NCI-H1105 (cell line): ENCODE data around the gene PACS2.
"Not testable (repeated sequence)": the region's sequence is repeated elsewhere in the genome, so short reads cannot be mapped to it uniquely, and the experiment has no call there.

Experiments used
- DNase-seq: peaks from one replicate; lab custom pipeline; 2025; lab: John Stamatoyannopoulos, UW

Gene PACS2

DNA sequence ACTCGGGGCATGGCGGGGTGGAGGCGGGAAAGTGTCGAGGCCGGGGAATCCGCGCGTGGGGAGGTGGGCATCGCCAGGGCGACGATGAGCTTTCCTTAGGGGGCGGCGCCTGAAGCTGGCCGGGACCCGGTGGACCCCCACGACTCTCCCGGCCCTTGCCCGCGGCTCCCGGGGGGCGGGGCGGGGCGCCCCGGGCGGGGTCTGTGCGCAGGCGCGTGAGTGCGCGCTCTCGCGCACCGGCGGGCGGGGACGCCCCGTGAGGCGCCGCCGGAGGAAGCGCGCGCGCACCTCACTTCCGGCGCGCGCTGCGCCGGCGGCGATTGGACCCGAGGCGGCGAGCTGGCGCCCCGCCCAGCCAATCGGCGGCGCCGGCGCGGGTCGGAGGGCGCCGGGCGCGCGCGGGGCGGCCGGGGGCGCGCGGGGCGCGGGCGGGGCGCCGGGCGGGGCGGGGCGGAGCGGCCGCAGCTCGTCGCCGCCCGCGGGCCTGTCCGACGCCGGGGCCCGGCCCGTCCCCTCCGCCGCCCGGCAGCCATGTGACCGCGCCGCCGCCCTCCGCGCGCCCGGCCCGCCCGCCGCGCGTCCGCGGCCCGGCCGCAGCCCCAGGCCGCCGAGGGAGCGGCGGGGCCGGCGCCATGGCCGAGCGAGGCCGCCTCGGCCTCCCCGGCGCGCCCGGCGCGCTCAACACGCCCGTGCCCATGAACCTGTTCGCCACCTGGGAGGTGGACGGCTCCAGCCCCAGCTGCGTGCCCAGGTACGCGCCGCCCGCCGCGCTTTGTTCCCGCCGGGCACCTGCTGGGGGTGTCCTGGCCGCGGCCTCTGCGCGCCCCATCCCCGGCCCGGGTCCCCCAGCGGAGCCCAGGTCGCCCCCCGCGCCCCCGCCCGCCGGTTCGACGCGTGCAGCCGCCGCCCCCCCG lies at the start of gene PACS2:
Gene PACS2 (plus strand): TSS at position 462 of the 914 bp plus-strand sequence. CDS start 171 bp downstream, at position 633.
- peak; percentile 80 for DNase-seq

GRCh38 chr14:105267820-105268548 lies 46.6 kb upstream of the PACS2 start:
- DNase-seq, result no peak

- DNase-seq, result no peak
Observed at GRCh38 chr14:105268736-105269354, 45.7 kb upstream of the PACS2 start.

GRCh38 chr14:105269405-105269804 lies 45.1 kb upstream of the PACS2 start:
- no peak for DNase-seq

GRCh38 chr14:105271224-105271890 lies 43.2 kb upstream of the PACS2 start:
- no peak for DNase-seq

DNA sequence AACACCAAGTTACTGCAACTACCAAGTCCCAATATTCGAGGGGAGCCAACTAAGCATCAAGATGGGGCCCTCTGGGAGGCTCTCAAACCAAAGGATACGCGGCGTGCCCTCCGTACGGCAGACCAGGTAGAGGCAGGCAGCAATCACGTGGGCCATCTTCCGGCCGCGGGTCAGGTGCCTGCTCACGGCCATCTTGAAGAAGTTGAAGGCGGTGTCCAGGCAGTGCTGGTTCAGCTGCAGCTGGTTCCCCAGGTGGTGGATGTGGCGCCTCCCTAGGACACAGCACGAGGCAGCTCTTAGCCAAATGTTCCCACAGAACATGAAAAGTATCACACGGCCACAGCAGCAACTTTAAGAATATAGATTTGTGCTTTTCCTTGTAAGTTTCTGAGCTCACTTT lies 41.9 kb upstream of the PACS2 start:
- no peak for DNase-seq

GRCh38 chr14:105273062-105273461 lies 41.5 kb upstream of the PACS2 start:
- DNase-seq, result no peak

- DNase-seq, result no peak
Observed at GRCh38 chr14:105274637-105275036, 39.9 kb upstream of the PACS2 start.

DNA sequence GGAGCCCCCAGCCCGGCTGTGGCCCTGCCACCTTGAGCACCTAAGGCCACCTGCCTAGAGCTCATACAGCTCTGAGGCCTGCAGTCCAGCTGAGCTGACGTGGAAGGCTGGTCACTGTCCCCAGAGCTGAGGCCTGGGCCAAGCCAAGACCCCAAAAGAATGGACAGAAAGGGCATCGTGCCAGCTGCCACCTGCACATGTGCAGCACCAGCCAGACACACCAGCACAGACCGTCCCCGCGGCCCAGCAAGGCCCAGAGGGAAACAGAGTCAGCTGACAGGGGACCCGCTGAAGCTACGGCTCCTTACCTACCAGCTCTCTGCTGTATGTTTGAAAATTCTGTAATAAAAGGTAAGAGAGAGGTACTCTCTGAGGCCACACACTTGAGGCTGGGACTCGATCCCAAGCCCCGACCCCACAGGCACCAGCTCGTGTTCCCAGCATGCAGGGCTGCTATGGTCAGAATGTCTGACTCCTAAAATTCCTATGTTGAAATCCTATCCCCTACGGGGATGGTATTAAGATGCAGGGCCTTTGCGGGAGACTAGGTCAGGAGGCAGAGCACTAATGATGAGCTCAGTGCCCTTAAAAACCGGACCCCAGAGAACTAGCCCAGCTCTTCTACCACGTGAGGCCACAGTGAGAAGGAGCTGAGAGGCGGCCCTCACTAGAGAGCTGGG lies 39.1 kb upstream of the PACS2 start:
- DNase-seq, result no peak

- DNase-seq, result not testable (repeated sequence)
Observed at GRCh38 chr14:105277448-105277847, 37.1 kb upstream of the PACS2 start.

DNA sequence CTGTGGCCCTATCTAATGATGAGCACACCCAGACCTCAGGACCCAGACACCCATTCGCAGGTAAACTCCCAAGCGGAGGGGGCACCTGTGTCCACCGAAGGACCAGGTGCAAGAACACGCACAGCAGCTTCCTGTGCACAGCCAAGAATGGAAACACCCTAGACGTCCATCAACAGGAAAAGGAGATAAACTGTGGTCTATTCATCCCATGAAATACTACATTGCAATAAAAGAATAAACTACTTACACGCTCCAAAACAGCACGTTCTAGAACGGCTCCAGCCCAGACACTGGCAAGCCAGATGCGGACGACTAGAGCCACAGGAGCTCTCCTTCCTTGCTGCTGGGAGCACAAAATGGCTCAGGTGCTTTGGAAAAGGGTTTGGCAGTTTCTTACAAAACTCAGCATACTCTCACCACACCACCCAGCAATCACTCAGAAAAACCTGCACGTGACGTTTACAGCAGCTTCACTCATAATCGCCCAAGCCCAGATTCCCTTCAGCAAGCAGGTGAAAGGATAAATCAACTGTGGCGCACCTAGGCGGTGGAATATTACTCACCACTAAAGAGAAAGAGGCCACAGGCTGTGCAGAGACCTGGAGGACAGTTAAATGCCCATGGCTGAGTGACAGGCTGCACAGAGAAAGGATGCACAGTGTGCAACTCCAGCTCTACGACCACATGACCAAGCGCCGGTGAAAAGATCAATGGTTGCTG lies 34.7 kb upstream of the PACS2 start:
- no peak for DNase-seq

DNA sequence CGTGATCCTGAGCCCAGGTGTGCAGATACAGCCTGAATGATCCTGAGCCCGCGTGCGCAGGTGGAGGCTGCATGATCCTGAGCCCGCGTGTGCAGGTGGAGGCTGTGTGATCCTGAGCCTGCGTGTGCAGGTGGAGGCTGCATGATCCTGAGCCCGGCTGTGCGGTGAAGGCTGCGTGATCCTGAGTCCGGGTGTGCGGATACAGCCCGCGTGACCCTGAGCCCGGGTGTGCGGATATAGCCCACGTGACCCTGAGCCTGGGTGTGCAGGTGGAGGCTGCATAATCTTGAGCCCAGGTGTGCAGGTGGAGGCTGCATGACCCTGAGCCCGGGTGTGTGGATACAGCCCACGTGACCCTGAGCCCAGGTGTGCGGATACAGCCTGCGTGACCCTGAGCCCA lies 34.0 kb upstream of the PACS2 start:
- no peak for DNase-seq

DNA sequence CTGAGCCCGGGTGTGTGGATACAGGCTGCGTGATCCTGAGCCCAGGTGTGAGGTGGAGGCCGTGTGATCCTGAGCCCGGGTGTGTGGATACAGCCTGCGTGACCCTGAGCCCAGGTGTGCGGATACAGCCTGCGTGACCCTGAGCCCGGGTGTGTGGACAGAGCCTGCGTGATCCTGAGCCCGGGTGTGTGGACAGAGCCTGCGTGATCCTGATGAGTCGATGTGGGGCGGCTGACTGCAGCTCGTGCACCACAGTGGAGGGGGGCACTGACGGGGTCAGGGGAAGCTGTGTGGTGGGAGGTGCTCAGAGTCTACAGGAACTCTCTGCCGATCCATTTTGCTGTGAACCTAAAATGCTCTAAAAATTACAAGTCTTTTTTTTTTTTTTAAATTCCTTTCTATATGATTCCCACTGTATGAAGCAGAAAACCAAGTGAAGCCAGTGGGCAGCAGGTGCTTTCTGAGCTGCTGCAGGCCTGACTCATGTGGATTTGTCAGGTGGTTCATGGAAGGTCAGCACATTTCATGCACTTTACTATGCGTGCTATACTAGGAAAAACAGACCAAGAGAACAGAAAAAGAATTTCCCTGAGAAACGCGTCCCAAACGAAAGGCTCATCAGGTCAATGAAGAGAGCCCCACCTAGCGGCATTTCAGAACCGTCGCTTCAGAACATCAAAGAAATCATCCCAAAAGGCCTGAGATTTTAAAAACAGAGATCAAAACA lies 33.0 kb upstream of the PACS2 start:
- DNase-seq, result no peak

DNA sequence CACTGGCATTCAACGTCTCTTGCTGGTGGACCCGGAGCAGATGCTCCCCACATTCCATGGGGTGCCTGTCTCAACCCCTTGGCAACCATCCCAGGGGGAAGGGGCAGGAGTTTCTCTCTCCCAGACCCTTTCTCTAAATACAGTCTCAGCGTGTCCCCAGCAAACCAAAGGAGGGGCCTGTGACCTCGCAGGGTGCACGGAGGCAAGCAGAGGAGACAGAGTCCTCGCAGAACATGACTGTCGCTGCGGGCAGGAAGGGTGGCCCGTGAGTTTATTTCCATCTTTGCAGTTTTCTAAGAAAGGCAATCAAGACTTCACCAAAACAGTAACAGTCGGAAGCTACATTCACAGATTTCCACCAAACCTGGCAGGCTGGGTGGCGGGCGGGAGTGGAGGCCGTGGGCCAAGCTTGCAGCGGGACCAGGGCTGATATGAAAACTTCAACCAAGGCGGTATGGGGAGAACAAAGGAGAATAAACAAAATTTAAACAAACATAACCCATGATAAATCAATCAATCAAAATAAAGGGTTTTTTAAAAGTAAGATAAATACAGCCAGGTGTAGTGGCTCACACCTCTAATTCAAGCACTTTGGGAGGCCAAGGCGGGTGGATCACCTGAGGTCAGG lies 32.3 kb upstream of the PACS2 start:
- no peak for DNase-seq

- no peak for DNase-seq
Observed at GRCh38 chr14:105283028-105283427, 31.5 kb upstream of the PACS2 start.

- no peak for DNase-seq
Observed at GRCh38 chr14:105283899-105284298, 30.6 kb upstream of the PACS2 start.

DNA sequence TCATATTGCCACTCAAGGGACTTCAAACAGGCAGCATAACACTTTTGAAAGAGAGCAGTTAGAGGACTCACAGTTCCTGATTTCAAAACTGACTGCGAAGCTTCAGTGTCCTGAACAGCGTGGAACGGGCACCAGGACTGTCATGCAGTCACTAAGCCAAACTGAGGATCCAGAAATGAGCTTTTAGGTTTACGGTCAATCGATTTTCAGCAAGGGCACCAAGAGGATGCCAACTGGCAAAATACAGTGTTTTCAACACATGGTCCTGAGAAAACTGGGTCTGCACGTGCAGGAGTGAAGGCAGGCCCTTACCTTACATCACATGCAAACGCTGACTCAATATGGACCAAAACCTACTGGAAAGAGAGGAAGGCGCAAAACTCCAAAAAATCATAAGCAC lies 29.4 kb upstream of the PACS2 start:
- DNase-seq, result no peak

- DNase-seq, result no peak
Observed at GRCh38 chr14:105286759-105287144, 27.8 kb upstream of the PACS2 start.

DNA sequence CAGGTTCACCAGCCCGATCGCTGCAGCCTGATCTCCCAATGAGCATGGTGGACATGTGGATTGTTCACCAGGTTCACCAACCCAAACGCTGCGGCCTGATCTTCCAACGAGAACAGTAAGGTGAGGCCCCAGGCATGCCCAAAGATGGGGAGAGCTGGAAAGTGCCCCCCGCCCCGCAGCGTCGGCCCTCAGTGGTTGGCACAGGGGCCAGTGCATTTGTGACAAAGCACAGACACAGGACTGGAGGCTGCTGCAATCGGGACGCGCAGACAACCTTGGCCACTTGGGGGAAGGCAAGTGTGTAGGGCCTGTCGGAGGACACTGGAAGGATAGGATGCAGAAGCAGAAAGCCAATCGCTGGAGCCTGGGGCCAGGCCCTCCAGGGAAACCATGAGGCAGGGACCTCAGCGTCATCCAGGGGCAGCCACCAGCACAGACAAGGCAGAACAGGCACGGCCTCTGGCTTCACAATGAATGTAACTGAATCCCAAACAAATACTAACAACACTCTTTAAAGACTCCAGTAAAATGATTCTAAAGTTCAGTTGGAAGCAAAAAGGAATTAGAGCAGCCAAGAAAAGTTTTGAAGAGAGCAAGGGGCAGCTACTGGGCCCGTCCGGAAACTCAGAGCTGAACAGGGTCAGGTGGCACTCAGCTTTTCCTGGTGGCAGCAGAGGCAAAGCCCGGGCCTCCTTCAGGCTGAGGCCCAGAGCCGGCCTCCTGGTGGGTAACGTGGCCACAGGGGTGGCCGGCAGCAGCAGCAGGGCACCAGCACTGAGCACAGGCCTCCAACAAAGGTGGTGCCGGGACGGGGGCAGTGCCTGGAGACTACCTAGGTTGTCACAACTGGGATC lies 27.1 kb upstream of the PACS2 start:
- DNase-seq, result no peak
